ENCODE data around the gene NKX3-2.

NKX3-2 gene

GRCh38 chr4:13496605-13497004 is 47.7 kb downstream of the NKX3-2 start:
- no peak for DNase-seq

- no peak for DNase-seq
Observed at GRCh38 chr4:13495753-13496152, 48.6 kb downstream of the NKX3-2 start.

GRCh38 chr4:13493793-13494192 is 50.5 kb downstream of the NKX3-2 start:
- DNase-seq, result no peak

- DNase-seq, result no peak
Observed at GRCh38 chr4:13492747-13493146, 51.6 kb downstream of the NKX3-2 start.

Measured in CD4-positive, alpha-beta T cell treated with Interleukin-17A for 4 hours (primary cell).